Sigmoid colon (tissue), 3 donors: Measurements from ENCODE around the gene SEMA4G.

Source experiments
- CTCF ChIP-seq, 4 experiments: fragments of 450-650 bp in 3 of 4; fragments of 200-600 bp in 1 of 4; IDR thresholded peaks; one replicate each; pipeline ENCODE4 v1.5.1; 2016 to 2019; ENCODE audit warnings: antibody characterized with exemption in 4 of 4, mild to moderate bottlenecking in 3 of 4, moderate library complexity in 2 of 4
- POLR2A ChIP-seq, 2 donors: fragments of 450-650 bp; IDR thresholded peaks; one replicate each; pipeline ENCODE4 v1.6.1; 2016; ENCODE audit warnings: antibody characterized with exemption in 2 of 2, mild to moderate bottlenecking in 2 of 2, moderate library complexity in 2 of 2

DNA sequence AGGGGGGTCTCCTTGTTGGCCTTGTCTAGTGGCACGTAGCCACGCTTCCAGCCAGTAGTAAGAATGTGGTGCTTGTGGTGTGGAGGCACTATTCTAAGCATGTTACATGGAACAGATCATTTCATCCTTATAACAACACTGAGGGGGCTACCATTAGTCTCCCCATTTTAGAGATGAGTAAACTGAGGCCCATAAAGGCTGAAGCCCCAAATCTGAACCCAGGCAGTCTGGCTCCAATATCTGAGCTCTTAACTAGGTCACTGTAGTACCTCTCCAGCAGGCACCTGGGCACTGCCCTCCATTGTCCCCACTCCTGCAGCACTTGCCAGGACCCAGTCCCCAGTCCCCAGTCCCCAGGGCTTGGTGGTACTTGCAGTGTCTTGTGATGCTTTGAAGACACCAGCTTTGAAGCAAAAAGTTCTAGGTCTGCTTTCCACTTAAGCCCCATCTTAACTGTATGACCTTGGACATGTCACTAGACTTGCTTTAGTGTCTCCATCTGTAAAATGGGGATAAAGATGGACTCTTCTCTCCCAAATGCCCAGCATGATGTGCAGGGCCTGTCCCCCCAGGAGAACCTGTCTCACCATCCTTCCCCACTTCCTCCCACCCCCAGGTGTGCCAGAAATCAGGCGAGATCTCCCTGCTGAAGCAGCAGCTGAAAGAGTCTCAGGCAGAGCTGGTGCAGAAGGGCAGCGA, 36.7 kb downstream of the SEMA4G start:
- TF ChIP-seq CTCF (IDR thresholded peaks at IDR 0.05) (no peak), POLR2A (IDR thresholded peaks at IDR 0.05) (no peak)
